Right ventricle myocardium inferior (tissue), 1 donor: ENCODE data around the gene PREX1. TPM values are rescaled to one million over a fixed set of nuclear protein-coding genes. Genes with fewer than 3 reads are reported as not detected.
A peak's percentile ranks its signal among the peaks of the same experiment; 100 is the strongest.
"Not testable (repeated sequence)": the region's sequence is repeated elsewhere in the genome, so short reads cannot be mapped to it uniquely, and the experiment has no call there.

Experiments
- ATAC-seq: fragments of 200-7000 bp; cut with Tn5 transposase; one replicate; pipeline ENCODE4 v1.9.1; 2020; ENCODE audit warnings: mild to moderate bottlenecking, moderate library complexity
- DNase-seq: peaks from one replicate; pipeline ENCODE4 v3.0.0; 2021; ENCODE audit errors: missing footprints
- intact Hi-C: fragments of 100-400 bp; cut with DNase I; formaldehyde crosslinking; loops from one replicate; pipeline ENCODE4 v1.11.0; 2022
- total RNA-seq: library from RNA; stranded (reverse); fragmentation: NEBNext Ultra II Directional; extraction: Animal tissue kit (Norgen Biotek cat#: 25700); gene quantifications from one replicate; pipeline ENCODE4 v1.2.1, GENCODE V29; 2021
- donor health status: DM: no; HTN: yes; CAD: no; lungs with severe emphysema.

PREX1 gene
- total RNA-seq, 1 donor from 2014 or later, result 11.0 TPM

DNA sequence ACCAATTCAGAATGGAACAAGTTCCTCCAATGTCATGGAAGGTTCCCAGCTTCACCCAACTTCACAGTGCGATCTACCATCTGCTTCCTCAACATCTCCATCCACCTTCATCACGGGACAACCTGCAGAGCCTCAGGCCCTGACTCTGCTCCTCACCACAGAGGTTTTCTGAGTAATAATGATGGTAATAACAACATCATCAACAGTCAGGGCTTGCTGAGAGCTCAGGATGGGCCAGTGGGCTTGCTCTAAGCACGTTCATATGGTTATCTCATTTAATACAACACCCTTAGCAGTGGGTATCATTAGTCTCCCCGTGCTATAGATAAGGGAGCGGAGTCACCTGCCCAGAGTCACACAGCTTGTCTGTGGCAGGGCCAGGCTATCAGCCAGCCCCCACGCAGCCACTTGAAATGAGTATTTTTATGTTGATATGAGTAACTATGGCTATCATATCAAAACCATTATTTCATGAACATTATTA, 38.6 kb downstream of the PREX1 start:
- ATAC-seq, result no peak
- intact Hi-C loops, result no loop called here
- no peak for DNase-seq

DNA sequence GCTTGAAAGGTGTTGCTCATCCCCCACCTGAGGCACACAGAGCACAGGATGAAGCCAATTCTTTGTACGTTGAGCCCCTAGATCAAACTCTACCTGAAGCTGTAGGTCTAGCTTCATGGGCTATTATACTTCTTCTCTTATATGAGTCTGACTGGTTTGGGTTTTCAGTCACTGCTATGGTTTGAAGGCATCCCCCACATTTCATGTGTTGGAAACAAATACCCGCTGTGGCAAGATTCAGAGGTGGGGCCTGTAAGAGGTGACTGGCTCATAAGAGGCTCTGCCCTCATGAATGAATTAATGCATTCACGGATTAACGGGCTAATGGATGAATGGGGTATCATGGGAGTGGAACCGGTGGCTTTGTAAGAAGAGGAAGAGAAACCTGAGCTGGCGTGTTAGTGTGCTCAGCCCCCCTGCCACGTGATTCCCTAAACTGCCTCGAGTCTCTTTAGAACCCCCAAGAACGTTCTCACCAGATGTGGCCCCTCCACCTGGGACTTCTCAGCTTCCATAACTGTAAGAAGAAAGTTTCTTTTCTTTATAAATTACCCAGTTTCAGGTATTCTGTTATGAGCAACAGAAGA, 39.2 kb downstream of the PREX1 start:
- intact Hi-C loops, result no loop called here
- no peak for ATAC-seq

DNA sequence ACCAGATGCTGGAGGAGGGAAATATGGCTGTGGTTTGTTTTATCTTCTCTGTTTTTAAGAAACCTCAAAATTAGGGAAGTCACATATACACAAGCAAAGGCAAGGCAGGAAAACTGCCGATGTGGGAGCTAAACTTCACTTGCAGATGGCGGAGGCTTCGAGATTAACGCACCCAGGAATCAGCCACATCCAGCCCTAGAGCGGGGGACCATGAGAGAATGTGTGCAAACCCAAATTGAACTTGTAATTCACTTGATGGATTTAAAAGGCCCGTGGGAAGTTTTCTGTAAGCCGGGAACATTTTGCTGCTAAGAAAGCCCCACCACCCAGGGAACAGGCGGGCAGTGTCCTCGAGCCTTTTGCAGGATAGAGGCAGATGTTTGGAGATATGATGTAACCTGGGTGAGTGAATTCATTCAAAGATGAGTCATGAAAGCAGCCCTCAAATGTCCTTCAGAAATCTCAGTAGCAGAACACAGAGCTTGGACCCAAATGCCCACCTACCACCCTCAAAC, 39.9 kb downstream of the PREX1 start:
- intact Hi-C loops, result no loop called here
- no peak for DNase-seq
- peak; percentile 38 for ATAC-seq

More for the DNA sequence above, 39.2 kb downstream of the PREX1 start:
- no peak for DNase-seq

DNA sequence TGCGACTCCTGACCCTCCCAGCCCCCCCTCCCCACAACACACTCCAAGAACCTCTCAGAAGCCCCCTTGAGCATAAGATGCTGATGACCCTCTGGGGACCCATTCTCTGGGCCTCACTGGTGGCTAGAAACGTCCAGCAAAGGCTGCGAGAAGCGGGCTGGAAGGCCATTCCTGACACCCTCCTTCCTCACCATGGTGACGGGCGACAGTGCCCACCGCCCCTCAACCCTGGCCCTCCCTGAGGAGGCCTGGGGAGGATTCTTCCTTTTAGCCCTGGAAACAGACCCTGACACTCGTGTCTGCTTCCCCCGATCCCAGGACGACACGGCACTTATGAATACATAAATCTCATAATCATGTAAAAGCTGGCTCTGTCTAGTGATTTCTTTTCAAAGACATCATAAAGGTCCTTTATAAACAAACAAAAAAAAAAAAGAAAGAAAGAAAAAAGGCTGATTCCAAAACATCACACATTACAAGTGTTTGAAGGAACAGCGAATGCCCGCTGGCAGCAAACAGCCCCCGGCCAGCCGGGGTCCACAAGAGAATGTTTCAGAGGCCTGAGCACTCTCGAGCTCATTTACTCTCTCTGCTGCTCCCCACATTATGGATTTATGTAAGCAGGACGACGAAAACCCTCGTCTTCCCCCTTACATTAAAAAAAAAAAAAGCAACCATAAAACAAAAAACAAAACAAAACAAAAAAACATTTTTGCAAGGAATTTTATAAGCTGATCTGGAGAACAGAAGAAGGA, 40.7 kb downstream of the PREX1 start:
- no peak for DNase-seq
- intact Hi-C loops, result no loop called here
- ATAC-seq, result no peak

DNA sequence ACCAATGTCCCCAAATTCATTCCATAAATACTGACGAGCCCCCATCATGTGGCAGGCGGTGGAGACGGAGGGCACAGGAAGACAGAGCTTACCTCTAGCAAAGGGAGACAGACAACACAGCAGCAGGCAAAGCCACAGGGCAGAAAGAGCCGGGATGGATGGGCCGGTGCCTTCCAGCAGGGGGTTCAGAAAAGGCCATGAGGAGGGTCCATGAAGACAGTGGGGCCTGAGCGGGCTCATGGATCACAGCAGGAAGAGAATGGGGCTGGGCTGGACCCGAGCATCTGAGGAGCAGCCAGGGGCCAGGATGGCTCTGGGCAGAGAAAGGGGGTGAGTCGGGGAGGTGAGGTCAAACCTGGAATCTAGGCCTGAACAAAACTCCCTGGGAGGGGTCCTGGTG, 42.0 kb downstream of the PREX1 start:
- no peak for DNase-seq
- intact Hi-C loops, result no loop called here
- no peak for ATAC-seq

DNA sequence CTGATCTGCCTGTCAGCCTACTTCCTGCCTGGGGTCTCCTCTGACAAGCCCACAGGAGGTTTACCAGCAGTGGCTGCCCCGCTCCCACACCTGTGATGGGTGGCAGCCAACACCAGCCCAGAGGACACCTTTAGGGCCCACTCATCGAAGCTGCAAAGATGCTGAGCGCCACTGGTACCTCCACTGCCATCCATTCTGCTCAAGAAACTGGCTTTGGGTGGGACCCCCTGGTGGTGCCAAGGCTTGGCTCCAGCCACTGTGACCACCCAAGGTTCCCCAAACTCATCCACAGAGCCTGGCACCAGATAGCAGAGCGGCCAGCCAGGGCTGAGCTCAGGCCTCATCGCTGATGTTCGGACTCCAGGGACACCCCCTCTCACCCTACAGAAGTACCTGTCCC, 42.5 kb downstream of the PREX1 start:
- intact Hi-C loops, result no loop called here
- DNase-seq, result no peak
- no peak for ATAC-seq

DNA sequence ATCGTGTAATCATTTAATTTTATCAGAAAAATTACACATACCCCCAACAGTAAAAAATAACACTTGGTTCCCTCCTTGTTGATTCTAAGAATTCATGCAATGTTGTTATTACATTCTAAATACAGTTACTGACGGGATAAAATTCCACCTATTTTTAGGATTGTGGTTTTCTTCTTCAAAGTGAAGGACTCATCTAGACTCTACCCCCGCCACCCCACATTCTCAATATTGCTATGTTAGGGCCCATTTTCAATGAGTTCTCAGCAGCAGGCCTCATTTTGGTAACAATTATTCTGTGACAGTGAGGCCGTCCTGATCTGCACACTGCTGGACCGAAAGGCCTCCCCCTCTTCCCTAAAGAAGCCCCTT, 43.5 kb downstream of the PREX1 start:
- DNase-seq, result no peak
- no peak for ATAC-seq
- intact Hi-C loops, result no loop called here

DNA sequence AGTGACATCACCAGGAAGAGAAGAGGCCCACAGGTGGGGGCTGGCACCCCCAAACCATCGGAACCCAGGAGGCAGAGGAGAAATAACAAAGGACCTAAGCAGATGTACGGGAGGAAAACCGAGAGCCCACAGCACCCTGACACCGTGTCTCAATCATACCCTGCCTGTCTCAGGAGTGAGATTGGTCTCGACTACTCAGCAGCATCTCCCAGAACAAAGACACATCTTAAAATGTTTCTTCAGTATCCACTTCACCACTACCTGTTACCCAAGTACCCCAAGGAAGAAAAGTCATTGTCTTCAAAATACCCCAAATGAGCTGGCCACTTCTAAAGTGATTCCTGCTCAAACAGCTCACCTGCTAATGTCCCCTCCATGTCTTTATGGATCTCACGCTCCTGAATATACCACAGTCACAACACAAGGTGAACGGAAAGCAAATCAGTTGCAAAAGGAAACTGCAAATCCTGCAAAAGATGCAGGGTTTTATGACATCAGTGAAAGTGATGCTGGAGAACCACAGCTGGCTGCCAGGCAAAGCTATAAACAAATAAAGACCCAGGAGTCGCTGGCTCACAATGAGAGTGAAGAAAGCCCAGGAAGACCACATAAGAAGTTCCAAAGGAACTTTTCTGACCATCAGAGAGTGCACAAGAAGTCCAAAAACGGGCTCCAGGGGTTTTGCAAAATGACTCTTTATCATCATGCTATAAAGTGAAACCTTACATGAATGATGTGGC, 44.1 kb downstream of the PREX1 start:
- intact Hi-C loops, result no loop called here
- ATAC-seq, result no peak
- no peak for DNase-seq

DNA sequence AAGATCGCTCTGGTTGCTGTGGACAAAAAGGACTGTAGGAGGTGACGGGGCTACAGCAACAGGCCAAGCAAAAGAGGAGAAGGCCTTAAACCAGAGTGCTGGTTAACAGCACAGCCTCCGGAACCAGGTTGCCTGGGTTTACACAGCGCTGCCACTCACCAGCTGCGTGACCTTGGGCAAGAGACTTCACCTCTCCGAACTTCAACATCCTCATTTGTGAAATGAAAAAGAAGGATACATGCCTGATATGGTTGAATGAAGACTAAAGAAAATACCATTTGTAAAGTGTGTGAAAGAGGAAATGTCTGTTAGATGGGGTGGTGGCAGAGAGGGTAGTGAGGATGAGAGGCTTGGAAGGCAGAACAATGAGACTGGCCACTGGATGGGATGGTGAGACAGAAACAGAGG, 44.9 kb downstream of the PREX1 start:
- intact Hi-C loops, result no loop called here

DNA sequence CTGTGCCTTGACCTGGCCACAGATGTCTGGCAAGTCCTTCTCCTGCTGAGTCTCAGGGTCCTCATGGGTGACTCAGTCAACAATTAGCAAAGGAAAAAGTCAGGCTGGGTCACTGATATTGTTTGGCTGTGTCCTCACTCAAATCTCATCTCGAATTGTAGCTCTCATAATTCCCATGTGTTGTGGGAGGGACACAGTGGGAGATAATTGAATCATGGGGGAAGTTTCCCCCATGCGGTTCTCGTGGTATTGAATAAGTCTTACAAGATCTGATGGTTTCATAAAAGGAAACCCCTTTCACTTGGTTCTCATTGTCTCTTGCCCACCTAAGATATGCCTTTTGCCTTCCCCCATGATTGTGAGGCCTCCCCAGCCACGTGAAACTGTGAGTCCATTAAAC, 45.7 kb downstream of the PREX1 start:
- intact Hi-C loops, result no loop called here
- DNase-seq, result no peak
- no peak for ATAC-seq

More for the DNA sequence above, 44.9 kb downstream of the PREX1 start:
- DNase-seq (no peak), ATAC-seq (no peak)

DNA sequence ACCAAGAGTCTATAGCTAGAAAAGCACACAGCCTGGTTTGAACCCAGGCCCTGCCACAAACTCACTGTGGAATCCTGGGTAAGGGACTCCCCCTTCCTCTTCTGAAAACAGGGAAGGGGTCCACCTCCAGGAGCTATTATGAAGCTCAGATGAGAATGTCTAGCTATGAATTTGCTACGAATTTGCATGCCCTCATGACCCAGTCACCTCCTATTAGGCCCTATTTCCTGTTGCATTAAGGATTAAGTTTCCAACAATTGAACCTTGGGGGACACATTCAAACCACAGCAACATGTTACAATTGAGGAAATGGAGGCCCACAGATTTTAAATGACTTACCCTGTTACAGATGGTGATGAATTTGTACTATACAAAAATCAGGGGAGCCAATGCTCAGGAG, 46.2 kb downstream of the PREX1 start:
- ATAC-seq (no peak), DNase-seq (no peak)
- intact Hi-C loops, result no loop called here

DNA sequence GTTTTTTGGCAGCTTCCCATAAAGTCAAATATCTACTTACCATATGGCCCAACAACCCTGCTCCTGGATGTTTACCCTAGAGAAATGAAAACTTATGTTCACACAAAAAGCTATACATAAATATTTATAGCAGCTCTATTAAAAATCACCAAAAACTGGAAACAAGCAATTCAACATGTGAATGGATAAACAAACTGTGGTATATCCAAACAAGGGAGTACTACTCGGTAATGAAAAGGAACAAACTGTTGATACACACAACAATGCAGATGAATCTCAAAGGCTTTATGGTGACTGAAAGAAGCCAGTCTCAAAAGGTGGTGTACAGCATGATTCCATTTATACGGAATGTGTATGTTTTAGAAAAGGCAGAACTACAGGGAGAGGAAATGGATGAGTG, 48.4 kb downstream of the PREX1 start:
- no peak for DNase-seq
- ATAC-seq, result no peak
- intact Hi-C loops, result no loop called here

DNA sequence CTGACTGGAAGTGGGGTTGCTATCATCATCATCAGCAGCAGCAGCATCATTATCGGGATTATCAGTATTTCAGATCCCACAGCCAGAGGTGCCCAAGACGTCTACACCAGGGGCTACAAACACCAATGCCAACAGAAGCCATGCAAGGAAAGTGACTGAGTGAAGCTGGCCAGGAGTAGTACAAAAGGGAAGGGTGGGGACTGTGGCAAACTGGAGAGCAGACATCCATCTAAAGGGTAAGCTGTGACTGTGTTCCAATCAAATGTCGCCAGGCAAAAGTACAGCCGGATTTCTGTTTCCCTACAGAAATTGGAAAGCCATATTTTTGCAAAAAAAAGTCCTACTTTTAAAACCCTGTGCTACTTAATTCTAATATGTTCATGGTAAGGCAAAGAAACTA, 50.0 kb downstream of the PREX1 start:
- ATAC-seq (no peak), DNase-seq (no peak)
- intact Hi-C loops, result no loop called here

DNA sequence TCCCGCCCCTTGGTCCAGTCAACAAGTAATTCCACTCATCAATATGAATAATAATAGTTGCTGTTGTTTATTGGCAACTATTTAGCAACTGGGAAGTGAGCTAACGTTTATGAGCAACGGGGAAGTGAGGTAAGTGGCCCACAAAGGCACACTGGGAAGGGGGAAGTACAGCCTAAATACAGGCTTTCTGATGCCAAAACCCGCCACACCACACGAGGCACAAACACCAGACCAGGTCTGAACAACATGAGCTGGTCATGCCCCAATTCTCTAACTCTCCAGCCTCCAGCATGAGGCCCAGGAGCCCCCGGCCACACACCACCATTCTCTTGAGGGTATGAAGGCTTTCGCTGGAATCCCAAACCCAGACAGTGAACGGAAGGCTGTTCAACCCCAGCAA, 50.8 kb downstream of the PREX1 start:
- ATAC-seq, result no peak
- no peak for DNase-seq
- intact Hi-C loops, result no loop called here

DNA sequence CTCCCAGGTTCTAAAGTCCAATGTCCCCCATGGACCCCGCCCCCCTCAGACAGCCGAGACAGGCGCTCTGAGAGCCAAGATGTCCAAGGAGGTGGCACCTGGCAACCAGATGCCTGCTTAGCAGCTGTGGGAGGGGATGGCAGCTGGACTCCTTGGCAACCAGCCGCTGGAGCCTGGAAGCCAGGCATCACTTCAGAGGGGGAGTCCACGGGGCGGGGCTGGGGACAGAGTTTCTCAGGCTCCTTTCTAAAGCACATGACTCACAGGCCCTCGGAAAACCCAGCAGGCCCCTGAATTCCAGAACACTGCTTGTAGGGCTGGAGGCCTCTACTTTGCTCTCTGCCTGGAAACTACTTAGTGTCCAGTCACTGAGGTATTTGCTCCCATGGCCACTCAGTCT, 51.5 kb downstream of the PREX1 start:
- ATAC-seq (no peak), DNase-seq (no peak)
- intact Hi-C loops, result no loop called here

DNA sequence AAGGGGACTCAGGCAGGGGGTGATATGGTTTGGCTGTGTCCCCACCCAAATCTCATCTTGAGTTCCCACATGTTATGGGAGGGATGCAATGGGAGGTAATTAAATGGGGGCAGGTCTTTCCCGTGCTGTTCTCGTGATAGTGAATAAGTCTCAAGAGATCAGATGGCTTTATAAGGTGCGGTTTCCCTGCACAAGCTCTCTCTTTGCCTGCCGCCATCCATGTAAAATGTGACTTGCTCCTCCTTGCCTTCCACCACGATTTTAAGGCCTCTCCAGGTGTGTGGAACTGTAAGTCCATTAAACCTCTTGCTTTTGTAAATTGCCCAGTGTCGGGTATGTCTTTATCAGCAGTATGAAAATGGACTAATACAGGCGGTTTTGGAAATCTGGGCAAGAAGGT, 52.3 kb downstream of the PREX1 start:
- DNase-seq, intact Hi-C loops, ATAC-seq: not testable (repeated sequence)

DNA sequence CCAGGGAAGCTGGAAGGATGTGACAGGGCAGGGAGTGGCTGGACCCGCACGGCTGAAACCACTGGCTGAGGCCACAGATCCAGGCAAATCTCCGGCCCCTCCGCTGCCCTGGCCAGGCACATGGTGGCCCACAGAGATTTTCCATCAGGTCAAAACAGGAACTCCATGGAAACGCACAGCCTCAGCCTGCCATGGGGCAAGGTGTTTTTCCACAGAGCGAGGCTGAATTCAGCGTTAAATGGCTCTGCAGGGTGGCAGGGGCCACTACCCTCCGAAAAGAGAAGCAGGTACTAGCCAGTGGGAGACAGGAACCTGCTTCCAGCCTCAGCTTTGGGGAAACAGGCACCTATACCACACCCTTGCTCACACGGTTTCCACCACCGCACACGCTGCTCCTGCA, 53.1 kb downstream of the PREX1 start:
- ATAC-seq (no peak), DNase-seq (no peak)
- intact Hi-C loops, result no loop called here

DNA sequence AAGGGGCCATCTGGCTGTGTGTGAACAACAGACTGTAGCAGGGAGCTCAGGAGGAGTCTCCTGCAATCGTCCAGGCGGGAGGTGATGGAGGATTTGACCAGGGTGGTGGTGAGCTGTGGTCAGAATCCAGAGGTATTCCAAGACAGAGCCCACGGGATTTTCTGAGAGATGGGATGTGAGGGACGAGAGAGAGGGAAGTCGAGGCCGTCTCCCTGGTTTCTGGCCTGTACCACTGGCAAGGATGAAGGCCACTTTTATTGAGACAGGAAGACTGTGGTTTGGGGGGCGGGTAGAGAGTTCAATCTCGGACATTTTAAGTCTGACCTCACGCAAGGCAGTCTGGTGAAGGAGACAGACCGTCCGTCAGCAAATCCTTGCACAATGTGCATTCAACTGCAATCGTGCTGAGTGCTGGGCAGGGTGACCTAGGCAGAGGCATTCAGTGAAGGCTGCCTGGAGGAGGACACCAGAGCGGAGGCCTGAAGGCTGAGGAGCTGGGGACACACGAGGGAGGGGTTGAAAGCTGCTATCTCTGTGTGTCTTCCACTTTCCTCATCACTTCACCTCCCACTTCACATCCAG, 53.9 kb downstream of the PREX1 start:
- ATAC-seq, result peak; percentile 23

DNA sequence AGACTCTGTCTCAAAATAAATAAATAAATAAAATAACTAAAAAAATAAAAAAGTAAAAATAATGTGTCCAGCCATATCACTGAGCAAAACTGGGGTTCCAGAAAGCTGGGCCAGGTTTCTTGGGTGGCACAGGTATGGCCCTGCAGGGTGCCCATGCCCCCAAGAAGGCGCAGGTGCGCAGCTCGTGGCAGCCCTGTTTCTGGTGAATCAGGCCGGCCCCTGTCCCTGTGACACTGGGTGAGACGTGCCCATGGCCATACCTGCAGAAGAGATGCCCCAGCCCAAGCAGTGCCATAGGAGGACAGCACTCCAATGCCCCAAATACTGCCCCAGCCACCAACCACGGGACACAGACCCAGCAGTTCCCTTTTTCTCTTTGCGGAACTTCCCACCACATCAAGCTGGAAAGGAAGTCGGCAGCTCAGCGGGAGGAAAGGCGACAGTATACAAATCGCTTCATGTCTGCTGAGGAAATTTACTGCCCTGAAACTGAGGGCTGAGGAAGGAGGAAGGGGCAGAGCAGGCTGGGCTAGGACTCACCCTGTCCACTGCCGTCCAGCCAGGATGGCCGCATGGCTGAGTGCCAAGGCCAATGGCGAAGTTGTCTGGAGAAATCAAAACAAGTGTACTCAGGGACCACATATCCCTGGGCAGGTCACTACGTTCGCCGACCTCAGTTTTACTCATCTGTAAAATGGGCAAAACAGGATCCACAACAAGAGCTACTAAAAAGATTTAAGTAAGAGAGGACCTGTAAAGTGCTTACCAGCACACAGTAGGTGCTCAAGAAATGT, 55.4 kb downstream of the PREX1 start:
- DNase-seq, result peak; percentile 88
- ATAC-seq, result peak; percentile 69
- intact Hi-C loops, result no loop called here

More for the DNA sequence above, 53.9 kb downstream of the PREX1 start:
- DNase-seq, result no peak
- intact Hi-C loops, result no loop called here
